IPS DF 6.9 (cell line): ENCODE results near the gene AK8.

Source experiments
- DNase-seq: peaks from one replicate; pipeline ENCODE4 v3.0.0-alpha.2; 2013; ENCODE audit warnings: low read depth, low spot score
- H3K27ac ChIP-seq: one replicate; pipeline ENCODE4 v1.5.1; 2013; ENCODE audit warnings: low read length, control low read depth
- H3K27me3 ChIP-seq: 2 replicates; pipeline ENCODE4 v1.6.1; 2013; ENCODE audit warnings: mild to moderate bottlenecking, low read length; ENCODE audit not compliant: control insufficient read depth, insufficient read depth
- H3K36me3 ChIP-seq: 2 replicates; pipeline ENCODE4 v1.6.1; 2013; ENCODE audit warnings: low read length; ENCODE audit not compliant: control insufficient read depth, insufficient read depth
- H3K4me1 ChIP-seq: 2 replicates; pipeline ENCODE4 v1.6.1; 2013; ENCODE audit warnings: low read length; ENCODE audit not compliant: control insufficient read depth, insufficient read depth
- H3K4me3 ChIP-seq: 2 replicates; pipeline ENCODE4 v1.5.1; 2013; ENCODE audit warnings: mild to moderate bottlenecking, low read length
- H3K9me3 ChIP-seq: 2 replicates; pipeline ENCODE4 v1.6.1; 2013; ENCODE audit warnings: low read length, inconsistent platforms; ENCODE audit not compliant: control insufficient read depth, insufficient read depth
- WGBS: extraction: QIAGEN DNeasy Blood & Tissue Kit; methylation state at CpG from one replicate; pipeline ENCODE4 v1.1.7; 2013; ENCODE audit warnings: mixed read lengths, missing lambda C conversion rate; ENCODE audit not compliant: insufficient read length, insufficient coverage; 5-methylcytosine and 5-hydroxymethylcytosine counted together

AK8 gene

DNA sequence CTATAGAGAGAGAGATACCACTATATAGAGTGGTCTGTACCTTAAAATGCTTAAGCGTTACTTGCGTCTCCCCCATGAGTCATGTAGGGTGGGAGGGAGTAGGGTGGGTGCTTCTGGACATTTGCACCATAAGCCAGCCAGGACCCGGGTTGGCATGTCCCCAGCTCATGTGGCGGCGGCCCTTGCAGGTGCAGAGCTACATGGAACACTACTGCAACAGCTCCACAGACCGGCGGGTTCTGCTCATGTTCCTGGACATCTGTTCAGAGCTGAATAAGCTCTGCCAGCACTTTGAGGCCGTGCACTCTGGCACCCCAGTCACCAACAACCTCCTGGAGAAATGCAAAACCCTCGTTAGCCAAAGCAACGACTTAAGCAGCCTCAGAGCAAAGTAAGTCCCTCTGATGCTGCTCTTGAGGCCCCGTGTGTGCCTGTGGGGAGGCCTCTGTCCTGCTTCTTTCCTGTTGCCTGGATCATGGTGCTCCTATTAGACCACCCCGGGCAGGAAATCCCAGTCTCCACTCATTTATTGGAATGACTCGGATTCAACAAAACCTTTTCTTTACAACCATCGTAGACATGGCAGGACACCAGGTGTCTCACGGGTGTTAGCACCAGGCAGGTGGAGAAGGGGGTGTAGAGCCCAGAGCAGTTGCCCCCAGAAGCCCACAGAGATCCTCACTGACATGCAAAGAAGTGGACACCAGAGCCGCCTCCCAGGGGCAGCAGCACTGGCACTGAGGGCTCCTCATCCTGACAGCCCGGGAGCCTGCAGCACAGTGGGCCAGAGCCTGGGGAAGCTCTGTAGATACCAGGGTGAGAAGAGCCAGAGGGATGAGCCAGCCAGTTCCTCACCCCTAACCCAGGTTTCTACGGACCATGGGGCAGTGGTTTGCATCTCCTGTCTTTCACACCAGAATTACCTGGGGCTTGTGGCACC is 9.4 kb upstream of the AK8 start:
- no peak for DNase-seq
- no peaks in the 10 kb centered on the region for H3K9me3 ChIP-seq
- no peaks in the 10 kb centered on the region for H3K27me3 ChIP-seq
- no peak overlapping the region for H3K4me3 ChIP-seq
- no peaks in the 10 kb centered on the region for H3K36me3 ChIP-seq
- no CpG with 5 or more reads among the region's 18 CpGs for whole genome bisulfite sequencing
- no peak overlapping the region for H3K27ac ChIP-seq
- no peaks in the 10 kb centered on the region; the same call in 1 of the 2 replicates for H3K4me1 ChIP-seq

- Histone ChIP-seq H3K27me3 (no peaks in the 10 kb centered on the region), H3K9me3 (no peaks in the 10 kb centered on the region), H3K4me1 (no peaks in the 10 kb centered on the region), H3K4me3 (no peak overlapping the region), H3K27ac (no peak overlapping the region), H3K36me3 (no peaks in the 10 kb centered on the region)
- DNase-seq: no peak
- no CpG with 5 or more reads among the region's 6 CpGs for WGBS
These were observed 8.2 kb upstream of the AK8 start for GRCh38 chr9:132886334-132886725.

GRCh38 chr9:132885720-132886333 is 7.7 kb upstream of the AK8 start:
- no peaks in the 10 kb centered on the region for H3K27me3 ChIP-seq
- WGBS: no CpG with 5 or more reads among the region's 9 CpGs

GRCh38 chr9:132883349-132884294 is 5.5 kb upstream of the AK8 start:
- Histone ChIP-seq H3K9me3 (no peaks in the 10 kb centered on the region), H3K27ac (no peak overlapping the region), H3K4me1 (no peaks in the 10 kb centered on the region), H3K36me3 (no peaks in the 10 kb centered on the region), H3K27me3 (no peaks in the 10 kb centered on the region), H3K4me3 (no peak overlapping the region)
- WGBS: no CpG with 5 or more reads among the region's 27 CpGs
- no peak for DNase-seq

More at GRCh38 chr9:132885720-132886333, 7.7 kb upstream of the AK8 start:
- H3K4me3 ChIP-seq: no peak overlapping the region
- H3K27ac ChIP-seq: no peak overlapping the region
- H3K4me1 ChIP-seq: no peaks in the 10 kb centered on the region
- H3K36me3 ChIP-seq: no peaks in the 10 kb centered on the region
- no peaks in the 10 kb centered on the region for H3K9me3 ChIP-seq
- DNase-seq: no peak

- Histone ChIP-seq H3K36me3 (no peaks in the 10 kb centered on the region), H3K27me3 (no peaks in the 10 kb centered on the region), H3K4me1 (no peaks in the 10 kb centered on the region), H3K9me3 (no peaks in the 10 kb centered on the region), H3K4me3 (no peak overlapping the region), H3K27ac (no peak overlapping the region)
- no peak for DNase-seq
- WGBS: no CpG with 5 or more reads among the region's 6 CpGs
These were observed 4.5 kb upstream of the AK8 start for GRCh38 chr9:132882616-132883015.

GRCh38 chr9:132881826-132882225 is 3.7 kb upstream of the AK8 start:
- H3K4me1 ChIP-seq: no peaks in the 10 kb centered on the region
- H3K36me3 ChIP-seq: no peaks in the 10 kb centered on the region
- no peak overlapping the region for H3K27ac ChIP-seq
- DNase-seq: no peak
- no peaks in the 10 kb centered on the region; the same call in 1 of the 2 replicates for H3K27me3 ChIP-seq
- WGBS: no CpG with 5 or more reads among the region's 6 CpGs
- no peaks in the 10 kb centered on the region for H3K9me3 ChIP-seq
- no peak overlapping the region for H3K4me3 ChIP-seq

DNA sequence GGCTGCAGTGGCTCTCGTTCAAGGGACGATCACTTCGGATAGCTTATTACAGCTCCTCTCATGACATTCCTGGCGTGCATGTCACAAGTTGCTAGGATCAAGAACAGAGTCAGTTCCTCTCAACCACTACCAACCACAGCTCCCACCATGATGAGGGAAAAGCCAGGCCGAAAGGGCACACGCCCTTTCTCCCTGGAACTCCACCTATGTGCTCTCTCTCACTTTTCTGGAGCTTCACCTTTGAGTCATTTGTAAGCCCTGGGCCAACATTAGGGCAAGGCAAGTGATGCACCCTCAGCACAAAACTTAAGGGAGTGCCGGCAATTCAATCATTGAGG is 2.2 kb upstream of the AK8 start:
- Histone ChIP-seq H3K27me3 (no peaks in the 10 kb centered on the region; the same call in 1 of the 2 replicates), H3K4me1 (no peaks in the 10 kb centered on the region), H3K9me3 (no peaks in the 10 kb centered on the region), H3K4me3 (no peak overlapping the region), H3K27ac (no peak overlapping the region), H3K36me3 (no peaks in the 10 kb centered on the region)
- DNase-seq: no peak
- WGBS: no CpG with 5 or more reads among the region's 7 CpGs

DNA sequence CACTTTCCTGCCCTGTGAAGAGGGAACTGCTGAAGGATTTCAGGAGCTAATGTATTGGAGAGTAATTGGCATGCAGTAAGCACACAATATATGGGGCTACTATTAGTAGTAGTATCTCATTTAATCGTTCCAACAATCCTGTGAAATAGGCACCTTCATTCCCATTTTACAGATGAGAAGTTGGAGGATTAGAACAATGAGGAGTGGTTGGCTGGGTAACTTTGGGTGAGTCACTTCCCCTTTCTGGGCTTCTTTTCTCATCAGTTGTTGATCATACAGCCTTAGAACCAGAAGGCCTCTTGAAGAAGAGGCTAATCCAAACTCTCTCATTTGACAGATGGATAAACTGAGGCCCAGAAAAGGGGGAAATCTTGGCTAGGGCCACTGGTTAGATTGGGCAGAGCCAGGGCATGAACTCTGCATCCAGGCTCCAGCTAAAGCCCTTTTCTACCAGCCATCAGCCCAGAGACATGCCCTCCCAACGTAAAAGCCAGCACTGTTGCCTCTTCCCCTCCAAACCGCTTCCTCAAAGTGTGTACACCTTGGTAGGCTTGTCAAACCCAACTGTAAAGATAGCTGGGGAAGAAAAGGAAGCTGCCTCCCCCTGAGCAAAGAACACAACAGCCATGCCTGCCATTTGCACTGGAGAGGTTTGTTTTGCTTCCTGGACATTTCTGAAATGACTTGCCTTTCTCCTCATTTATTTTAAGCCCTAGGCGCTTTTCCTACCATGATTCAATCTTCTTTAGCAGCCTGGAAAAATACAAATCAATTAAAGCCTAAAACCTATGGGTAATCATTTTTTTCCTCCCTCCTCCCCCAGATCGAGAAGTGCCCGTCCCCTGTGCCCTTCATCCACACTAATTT is 1.6 kb upstream of the AK8 start:
- no peak overlapping the region for H3K27ac ChIP-seq
- H3K4me3 ChIP-seq: no peak overlapping the region
- DNase-seq: no peak
- H3K27me3 ChIP-seq: no peaks in the 10 kb centered on the region; the same call in 1 of the 2 replicates
- no peaks in the 10 kb centered on the region for H3K36me3 ChIP-seq
- no CpG with 5 or more reads among the region's 6 CpGs for WGBS
- H3K4me1 ChIP-seq: no peaks in the 10 kb centered on the region
- no peaks in the 10 kb centered on the region for H3K9me3 ChIP-seq

DNA sequence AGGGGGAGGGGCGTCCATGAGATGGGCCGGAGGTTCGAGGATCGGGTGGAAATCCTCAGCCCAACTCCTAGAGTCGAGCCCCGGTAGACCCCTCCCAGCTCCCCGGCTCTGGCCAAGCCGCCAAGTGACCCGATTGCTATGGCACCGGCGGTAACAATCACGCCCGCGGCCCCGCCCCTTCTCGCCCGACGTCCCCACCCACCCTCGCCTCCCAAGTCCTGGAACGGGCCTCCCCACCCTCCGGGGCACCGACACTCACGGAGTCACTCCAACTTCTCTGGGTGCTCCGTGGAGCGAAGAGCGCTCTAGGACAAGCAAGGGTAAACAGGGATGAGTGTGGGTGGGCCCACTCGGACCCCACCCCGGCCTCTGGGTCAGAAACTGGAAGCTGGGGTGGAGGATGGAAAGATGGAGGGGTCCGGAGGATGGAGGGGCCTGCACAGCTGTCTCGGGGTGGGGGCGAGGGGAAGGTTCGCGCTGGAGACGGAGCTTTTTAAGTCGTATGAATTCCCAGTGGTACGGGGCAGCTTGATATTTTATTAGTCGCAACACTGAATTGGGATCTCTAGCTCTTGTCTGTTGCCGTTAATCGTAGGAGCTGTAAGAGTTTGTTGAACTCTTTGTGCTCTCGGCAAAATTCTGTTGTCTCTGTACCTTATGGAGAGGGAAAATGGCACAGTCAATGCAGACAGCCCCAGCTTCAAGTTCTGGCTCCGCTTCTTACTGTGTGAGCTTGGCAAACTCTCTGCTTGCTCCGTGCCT is 792 bp upstream of the AK8 start, which contains the start of gene SPACA9:
SPACA9 (plus strand) TSS at position 204 of the 762 bp plus-strand sequence. CDS start 5,050 bp downstream, outside the sequence.
- no peak for DNase-seq
- no CpG with 5 or more reads among the region's 42 CpGs for WGBS
- no peak within 1 kb of the TSS for H3K27ac ChIP-seq

More for the DNA sequence above, 792 bp upstream of the AK8 start, which contains the start of gene SPACA9:
- no peaks in the 10 kb centered on the region for H3K4me1 ChIP-seq
- no peaks in the 10 kb centered on the region; the same call in 1 of the 2 replicates for H3K27me3 ChIP-seq
- H3K4me3 ChIP-seq: peak within 1 kb of the TSS; percentile 73
- H3K36me3 ChIP-seq: no peaks in the 10 kb centered on the region
- H3K9me3 ChIP-seq: no peaks in the 10 kb centered on the region
